HepG2 (cell line): ENCODE data around the gene ARHGEF4. TPM values are rescaled to one million over a fixed set of nuclear protein-coding genes. Genes with fewer than 3 reads are reported as not detected.

ENCODE experiments used
- ATAC-seq: fragments of 200-7000 bp; cut with Tn5 transposase; 3 replicates; pipeline ENCODE4 v1.9.1; 2020; ENCODE audit warnings: mild to moderate bottlenecking, moderate library complexity
- BruUV-seq: library from RNA; stranded (reverse); fragments of 400-500 nt; replicated peaks from 2 replicates; lab custom pipeline; 2021; lab: Mats Ljungman, UMichigan
- CTCF ChIA-PET: fragments of 300-600 bp; formaldehyde crosslinking; extraction: SDS; loops from one replicate; lab custom pipeline; 2021; ENCODE audit warnings: low total read pairs, inconsistent platforms, low intra/inter-chr PET ratio; lab: Yijun Ruan, JAX
- POLR2A ChIA-PET: fragments of 350-600 bp; sonication (Branson Sonifier 250); formaldehyde crosslinking; loops from one replicate; lab custom pipeline; 2020; ENCODE audit warnings: antibody characterized with exemption, inconsistent platforms; lab: Yijun Ruan, JAX
- DNase-seq: peaks from one replicate; pipeline ENCODE4 v3.0.0-alpha.2; 2015; ENCODE audit warnings: low spot score
- FAIRE-seq: peaks from 3 replicates; lab custom pipeline; 2011; peaks lifted over from hg19 to GRCh38; lab: Jason Lieb, UNC
- H2AFZ ChIP-seq: one replicate; pipeline ENCODE4 v1.6.1; 2011; ENCODE audit warnings: low read length, inconsistent platforms
- H3K27ac ChIP-seq: fragments of 300-600 bp; 3 replicates; pipeline ENCODE4 v1.8.0; 2011; ENCODE audit warnings: mixed run types, mild to moderate bottlenecking, mixed read lengths, low read length, inconsistent platforms; ENCODE audit not compliant: insufficient read depth; ENCODE audit errors: extremely low read length
- H3K27me3 ChIP-seq, 2 experiments: fragments of 200-600 bp in 1 of 2; 2 replicates in 1 of 2; 3 replicates in 1 of 2; pipeline versions ENCODE4 v1.6.0 to v1.8.0; 2011; ENCODE audit warnings: low read length in 2 of 2, mild to moderate bottlenecking in 2 of 2, moderate library complexity in 2 of 2, inconsistent platforms in 1 of 2; ENCODE audit not compliant: insufficient read depth in 2 of 2, control insufficient read depth in 1 of 2
- H3K36me3 ChIP-seq, 2 experiments: fragments of 200-600 bp in 1 of 2; replicated peaks in 1 of 2; 2 replicates in 1 of 2; 3 replicates in 1 of 2; pipeline versions ENCODE4 v1.5.1 to v1.8.0; 2011; ENCODE audit warnings: low read length in 2 of 2, inconsistent platforms in 1 of 2; ENCODE audit not compliant: insufficient read depth in 2 of 2, control insufficient read depth in 1 of 2
- H3K4me1 ChIP-seq: 2 replicates; pipeline ENCODE4 v1.5.1; 2012; ENCODE audit warnings: low read length, inconsistent platforms; ENCODE audit not compliant: insufficient read depth
- H3K4me2 ChIP-seq: 2 replicates; pipeline ENCODE4 v1.6.0; 2011; ENCODE audit warnings: low read depth, low read length, inconsistent platforms
- H3K4me3 ChIP-seq, 3 experiments: fragments of 200-600 bp in 1 of 3; sonication (generic), shearing (Covaris generic) in 1 of 3; replicated peaks in 1 of 3; 2 replicates each; pipeline ENCODE4 v1.5.1; 2011 to 2016; ENCODE audit warnings: low read length in 3 of 3, inconsistent platforms in 2 of 3, low read depth in 2 of 3, mild to moderate bottlenecking in 2 of 3, control low read depth in 1 of 3, mixed read lengths in 1 of 3; ENCODE audit not compliant: insufficient read depth in 1 of 3
- H3K79me2 ChIP-seq: one replicate; pipeline ENCODE4 v1.6.1; 2011; ENCODE audit warnings: low read length, inconsistent platforms; ENCODE audit not compliant: insufficient read depth
- H3K9ac ChIP-seq: 2 replicates; pipeline ENCODE4 v1.6.0; 2011; ENCODE audit warnings: mild to moderate bottlenecking, low read depth, low read length, inconsistent platforms; ENCODE audit not compliant: insufficient read depth
- H3K9me3 ChIP-seq: 2 replicates; pipeline ENCODE4 v1.5.1; 2012; ENCODE audit warnings: mild to moderate bottlenecking, low read length
- H4K20me1 ChIP-seq: 2 replicates; pipeline ENCODE4 v1.6.0; 2011; ENCODE audit warnings: inconsistent platforms, mild to moderate bottlenecking, low read length, moderate library complexity; ENCODE audit not compliant: insufficient read depth
- DNMT3B ChIP-seq: conservative IDR thresholded peaks from 2 replicates; pipeline ENCODE4 v1.6.1; 2016; ENCODE audit warnings: missing biosample characterization, control low read depth
- ESRRA ChIP-seq: sonication (generic); formaldehyde crosslinking; IDR thresholded peaks from 2 replicates; pipeline ENCODE4 v1.5.1; 2020; ENCODE audit warnings: mild to moderate bottlenecking, low read depth, missing genetic modification reagents
- KDM3A ChIP-seq: IDR thresholded peaks from 2 replicates; pipeline ENCODE4 v1.6.1; 2018; ENCODE audit warnings: low read depth, missing compliant biosample characterization
- POLR2AphosphoS2 ChIP-seq: IDR thresholded peaks from 2 replicates; pipeline ENCODE4 v1.6.1; 2011; ENCODE audit warnings: low read depth, low read length, improper control_type of control experiment
- POLR2G ChIP-seq: fragments of 200-400 bp; formaldehyde crosslinking; IDR thresholded peaks from 2 replicates; pipeline ENCODE4 v1.6.1; 2018; ENCODE audit warnings: mild to moderate bottlenecking, low read depth, low read length, moderate library complexity
- ZNF101 ChIP-seq: sonication (generic); formaldehyde crosslinking; IDR thresholded peaks from 2 replicates; pipeline ENCODE4 v1.4.0; 2020; ENCODE audit warnings: mild to moderate bottlenecking, low read depth, missing genetic modification reagents, borderline replicate concordance
- WGBS: methylation state at CpG from one replicate; pipeline ENCODE4 v1.1.6; 2017; ENCODE audit warnings: low lambda C conversion rate; 5-methylcytosine and 5-hydroxymethylcytosine counted together
- in situ Hi-C: cut with HindIII; loops from 2 replicates; pipeline ENCODE4 v1.10.0; 2017; ENCODE audit warnings: low pct_unique_long_range_greater_than_20kb; ENCODE audit not compliant: extremely low pct_ligation_motif_present
- intact Hi-C: fragments of 100-400 bp; cut with micrococcal nuclease; formaldehyde crosslinking; loops from one replicate; pipeline ENCODE4 v1.10.0; 2022; ENCODE audit not compliant: unreplicated experiment
- polyA plus RNA-seq, 8 experiments: library from polyadenylated mRNA; depleted of rRNA in 3 of 8; stranded (reverse) in 7 of 8; unstranded in 1 of 8; fragments of >200 nt; fragmentation: Illumina TruSeq in 4 of 8; extraction: Trizol in 4 of 8; gene quantifications; 2 replicates each; pipeline versions ENCODE4 v1.2.1 to v1.2.3, GENCODE V29; 2011 to 2016; ENCODE audit warnings: low read depth in 4 of 8, missing spikeins in 1 of 8, mixed read lengths in 1 of 8; ENCODE audit not compliant: insufficient read depth in 1 of 8
- total RNA-seq, 5 experiments: library from RNA; depleted of rRNA; stranded (reverse); fragments of >200 nt; fragmentation: Illumina TruSeq; extraction: Trizol; gene quantifications; 2 replicates each; pipeline ENCODE4 v1.2.3, GENCODE V29; 2016; ENCODE audit warnings: low read depth in 1 of 5
- TF ChIP-seq, protein P1 (sequence below): sonication (generic); formaldehyde crosslinking; IDR thresholded peaks from 2 replicates; pipeline ENCODE4 v1.8.0; 2022; ENCODE audit warnings: low read depth, missing genetic modification reagents
- TF ChIP-seq, protein P2 (sequence below): sonication (generic); formaldehyde crosslinking; IDR thresholded peaks from 2 replicates; pipeline ENCODE4 v1.5.0; 2020; ENCODE audit warnings: mild to moderate bottlenecking, missing genetic modification reagents, borderline replicate concordance
- TF ChIP-seq, protein P3 (sequence below): sonication (generic); formaldehyde crosslinking; IDR thresholded peaks from 2 replicates; pipeline ENCODE4 v1.4.0; 2020; ENCODE audit warnings: mild to moderate bottlenecking, missing genetic modification reagents

ARHGEF4 gene
- total and polyA plus RNA-seq, 2 of the 13 experiments (the other 11 are each of a cell fraction or from before 2014, with no cell fraction given), result 0.11 to 0.13 TPM

DNA sequence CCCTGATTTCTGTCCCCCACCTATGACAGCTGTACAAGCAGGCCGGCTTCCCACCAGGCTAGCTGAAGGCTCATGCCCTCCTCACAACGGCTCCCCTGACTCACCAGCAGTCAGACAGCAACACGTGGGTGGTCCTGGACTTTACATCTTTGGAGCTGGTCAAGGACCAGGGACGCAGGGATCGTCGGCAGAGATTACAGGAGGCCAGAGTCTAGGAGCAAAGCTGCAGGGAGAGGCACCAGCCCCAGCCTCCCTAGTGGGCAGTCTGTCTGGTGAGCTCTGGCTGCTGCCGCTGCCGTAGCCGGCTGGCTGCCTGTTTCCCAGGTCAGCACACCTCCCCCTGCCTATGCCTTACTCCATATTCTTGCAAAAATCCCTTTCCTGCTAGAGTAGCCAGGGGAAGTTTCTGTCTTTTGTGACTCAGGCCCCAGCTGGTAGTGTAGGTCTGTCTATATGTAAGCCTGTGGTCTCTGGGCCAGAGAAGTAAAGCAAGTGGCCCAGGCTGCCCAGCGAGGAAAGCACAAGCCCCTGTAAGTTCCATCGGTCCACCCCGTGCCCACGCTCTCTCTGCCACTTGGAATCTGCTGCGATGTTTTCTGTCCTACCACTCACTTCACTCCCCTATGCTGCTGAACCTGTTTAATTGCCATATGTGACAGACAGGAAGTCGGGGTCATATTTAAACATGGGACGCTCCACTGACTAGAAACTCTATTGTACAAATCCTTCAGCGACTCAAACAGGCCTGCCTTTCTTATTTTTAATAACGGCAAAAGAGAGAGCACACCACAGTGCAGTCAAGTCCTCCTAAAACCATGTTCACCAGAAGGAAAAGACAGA lies 2.4 kb upstream of the ARHGEF4 start (continued):
- TF ChIP-seq KDM3A (no peak), ESRRA (CRISPR knock-in tag) (no peak), POLR2G (no peak), ZNF101 (CRISPR knock-in tag) (no peak), DNMT3B (CRISPR knock-in tag) (no peak)
- TF ChIP-seq, protein P1, sequence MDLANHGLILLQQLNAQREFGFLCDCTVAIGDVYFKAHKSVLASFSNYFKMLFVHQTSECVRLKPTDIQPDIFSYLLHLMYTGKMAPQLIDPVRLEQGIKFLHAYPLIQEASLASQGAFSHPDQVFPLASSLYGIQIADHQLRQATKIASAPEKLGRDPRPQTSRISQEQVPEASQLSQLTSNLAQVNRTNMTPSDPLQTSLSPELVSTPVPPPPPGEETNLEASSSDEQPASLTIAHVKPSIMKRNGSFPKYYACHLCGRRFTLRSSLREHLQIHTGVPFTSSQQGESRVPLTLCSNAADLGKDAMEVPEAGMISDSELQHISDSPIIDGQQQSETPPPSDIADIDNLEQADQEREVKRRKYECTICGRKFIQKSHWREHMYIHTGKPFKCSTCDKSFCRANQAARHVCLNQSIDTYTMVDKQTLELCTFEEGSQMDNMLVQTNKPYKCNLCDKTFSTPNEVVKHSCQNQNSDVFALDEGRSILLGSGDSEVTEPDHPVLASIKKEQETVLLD (CRISPR knock-in tag), result no peak

DNA sequence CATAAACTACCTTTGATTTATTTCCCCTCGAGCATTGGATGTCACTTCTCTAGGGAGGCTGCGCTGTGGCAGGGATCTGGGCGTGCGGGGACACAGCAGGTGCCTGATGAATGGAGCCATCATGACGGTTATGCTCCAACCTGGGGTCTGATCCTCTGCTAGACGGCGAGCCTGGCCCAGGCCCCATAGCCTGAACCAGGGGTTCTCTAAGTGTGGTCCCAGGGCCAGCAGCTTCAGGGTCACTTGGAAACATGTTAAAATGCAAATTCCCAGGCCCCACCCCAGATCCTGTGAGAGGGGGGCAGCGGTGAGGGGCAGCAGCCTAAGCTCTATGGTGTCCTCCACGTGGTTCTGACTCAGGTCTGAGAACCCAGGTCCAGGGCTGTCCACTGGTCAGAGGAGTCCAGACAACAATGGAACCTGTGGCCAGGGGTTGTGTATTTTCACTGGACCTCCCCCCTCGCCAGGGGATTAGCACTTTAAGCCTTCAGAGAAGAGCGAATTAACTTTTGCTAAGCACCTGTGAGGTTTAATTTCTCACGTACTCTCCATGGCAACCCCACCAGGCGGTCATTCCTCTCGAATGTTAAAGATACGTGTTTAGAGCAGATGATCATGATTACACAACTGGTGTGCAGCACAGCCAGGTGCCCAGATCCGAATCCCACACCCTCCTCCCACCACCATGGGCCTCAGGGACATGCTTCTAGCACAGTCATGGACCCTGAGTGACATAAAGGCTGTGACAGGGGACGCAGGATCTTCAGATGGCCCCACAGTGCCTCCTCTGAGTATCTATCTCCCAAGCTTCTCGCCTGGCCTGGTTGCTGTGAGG lies 1.6 kb upstream of the ARHGEF4 start:
- no TSS peak for BruUV-seq
- no peak overlapping the region for H3K9ac ChIP-seq
- ChIA-PET CTCF (no interaction called here), POLR2A (no interaction called here)
- H3K27me3 ChIP-seq, result peaks cover 13 to 69% of the 10 kb centered on the region in 2 experiments
- 0 out of 2 replicates have a peak, but pooled peaks cover 8% of the 10 kb centered on the region for H3K4me1 ChIP-seq
- no peak overlapping the region for H3K27ac ChIP-seq
- H3K79me2 ChIP-seq, result no peaks in the 10 kb centered on the region
- WGBS, result 36% methylated on average over 17 of the region's 18 CpGs
- no peak overlapping the region for H3K4me2 ChIP-seq
- ATAC-seq (no peak), FAIRE-seq (no peak), DNase-seq (no peak)
- no peaks in the 10 kb centered on the region for H3K36me3 ChIP-seq
- H2AFZ ChIP-seq, result no peak overlapping the region
- in situ Hi-C loops, result no loop called here
- H3K9me3 ChIP-seq, result no peaks in the 10 kb centered on the region
- no peak overlapping the region for H3K4me3 ChIP-seq
- no peaks in the 10 kb centered on the region; the same call in 1 of the 2 replicates for H4K20me1 ChIP-seq
- intact Hi-C loops, result no loop called here
- TF ChIP-seq, protein P2, sequence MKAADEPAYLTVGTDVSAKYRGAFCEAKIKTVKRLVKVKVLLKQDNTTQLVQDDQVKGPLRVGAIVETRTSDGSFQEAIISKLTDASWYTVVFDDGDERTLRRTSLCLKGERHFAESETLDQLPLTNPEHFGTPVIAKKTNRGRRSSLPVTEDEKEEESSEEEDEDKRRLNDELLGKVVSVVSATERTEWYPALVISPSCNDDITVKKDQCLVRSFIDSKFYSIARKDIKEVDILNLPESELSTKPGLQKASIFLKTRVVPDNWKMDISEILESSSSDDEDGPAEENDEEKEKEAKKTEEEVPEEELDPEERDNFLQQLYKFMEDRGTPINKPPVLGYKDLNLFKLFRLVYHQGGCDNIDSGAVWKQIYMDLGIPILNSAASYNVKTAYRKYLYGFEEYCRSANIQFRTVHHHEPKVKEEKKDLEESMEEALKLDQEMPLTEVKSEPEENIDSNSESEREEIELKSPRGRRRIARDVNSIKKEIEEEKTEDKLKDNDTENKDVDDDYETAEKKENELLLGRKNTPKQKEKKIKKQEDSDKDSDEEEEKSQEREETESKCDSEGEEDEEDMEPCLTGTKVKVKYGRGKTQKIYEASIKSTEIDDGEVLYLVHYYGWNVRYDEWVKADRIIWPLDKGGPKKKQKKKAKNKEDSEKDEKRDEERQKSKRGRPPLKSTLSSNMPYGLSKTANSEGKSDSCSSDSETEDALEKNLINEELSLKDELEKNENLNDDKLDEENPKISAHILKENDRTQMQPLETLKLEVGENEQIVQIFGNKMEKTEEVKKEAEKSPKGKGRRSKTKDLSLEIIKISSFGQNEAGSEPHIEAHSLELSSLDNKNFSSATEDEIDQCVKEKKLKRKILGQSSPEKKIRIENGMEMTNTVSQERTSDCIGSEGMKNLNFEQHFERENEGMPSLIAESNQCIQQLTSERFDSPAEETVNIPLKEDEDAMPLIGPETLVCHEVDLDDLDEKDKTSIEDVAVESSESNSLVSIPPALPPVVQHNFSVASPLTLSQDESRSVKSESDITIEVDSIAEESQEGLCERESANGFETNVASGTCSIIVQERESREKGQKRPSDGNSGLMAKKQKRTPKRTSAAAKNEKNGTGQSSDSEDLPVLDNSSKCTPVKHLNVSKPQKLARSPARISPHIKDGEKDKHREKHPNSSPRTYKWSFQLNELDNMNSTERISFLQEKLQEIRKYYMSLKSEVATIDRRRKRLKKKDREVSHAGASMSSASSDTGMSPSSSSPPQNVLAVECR (CRISPR knock-in tag), result no peak
- no peak for TF ChIP-seq POLR2AphosphoS2
- TF ChIP-seq, protein P3, sequence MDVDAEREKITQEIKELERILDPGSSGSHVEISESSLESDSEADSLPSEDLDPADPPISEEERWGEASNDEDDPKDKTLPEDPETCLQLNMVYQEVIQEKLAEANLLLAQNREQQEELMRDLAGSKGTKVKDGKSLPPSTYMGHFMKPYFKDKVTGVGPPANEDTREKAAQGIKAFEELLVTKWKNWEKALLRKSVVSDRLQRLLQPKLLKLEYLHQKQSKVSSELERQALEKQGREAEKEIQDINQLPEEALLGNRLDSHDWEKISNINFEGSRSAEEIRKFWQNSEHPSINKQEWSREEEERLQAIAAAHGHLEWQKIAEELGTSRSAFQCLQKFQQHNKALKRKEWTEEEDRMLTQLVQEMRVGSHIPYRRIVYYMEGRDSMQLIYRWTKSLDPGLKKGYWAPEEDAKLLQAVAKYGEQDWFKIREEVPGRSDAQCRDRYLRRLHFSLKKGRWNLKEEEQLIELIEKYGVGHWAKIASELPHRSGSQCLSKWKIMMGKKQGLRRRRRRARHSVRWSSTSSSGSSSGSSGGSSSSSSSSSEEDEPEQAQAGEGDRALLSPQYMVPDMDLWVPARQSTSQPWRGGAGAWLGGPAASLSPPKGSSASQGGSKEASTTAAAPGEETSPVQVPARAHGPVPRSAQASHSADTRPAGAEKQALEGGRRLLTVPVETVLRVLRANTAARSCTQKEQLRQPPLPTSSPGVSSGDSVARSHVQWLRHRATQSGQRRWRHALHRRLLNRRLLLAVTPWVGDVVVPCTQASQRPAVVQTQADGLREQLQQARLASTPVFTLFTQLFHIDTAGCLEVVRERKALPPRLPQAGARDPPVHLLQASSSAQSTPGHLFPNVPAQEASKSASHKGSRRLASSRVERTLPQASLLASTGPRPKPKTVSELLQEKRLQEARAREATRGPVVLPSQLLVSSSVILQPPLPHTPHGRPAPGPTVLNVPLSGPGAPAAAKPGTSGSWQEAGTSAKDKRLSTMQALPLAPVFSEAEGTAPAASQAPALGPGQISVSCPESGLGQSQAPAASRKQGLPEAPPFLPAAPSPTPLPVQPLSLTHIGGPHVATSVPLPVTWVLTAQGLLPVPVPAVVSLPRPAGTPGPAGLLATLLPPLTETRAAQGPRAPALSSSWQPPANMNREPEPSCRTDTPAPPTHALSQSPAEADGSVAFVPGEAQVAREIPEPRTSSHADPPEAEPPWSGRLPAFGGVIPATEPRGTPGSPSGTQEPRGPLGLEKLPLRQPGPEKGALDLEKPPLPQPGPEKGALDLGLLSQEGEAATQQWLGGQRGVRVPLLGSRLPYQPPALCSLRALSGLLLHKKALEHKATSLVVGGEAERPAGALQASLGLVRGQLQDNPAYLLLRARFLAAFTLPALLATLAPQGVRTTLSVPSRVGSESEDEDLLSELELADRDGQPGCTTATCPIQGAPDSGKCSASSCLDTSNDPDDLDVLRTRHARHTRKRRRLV (CRISPR knock-in tag), result no peak
